Esophagus (tissue), 2 donors: ENCODE measurements around the gene ZNF526. TPM values are rescaled to one million over a fixed set of nuclear protein-coding genes. Genes with fewer than 3 reads are reported as not detected.
A peak's percentile ranks its signal among the peaks of the same experiment; 100 is the strongest.

ENCODE experiments used
- H3K27ac ChIP-seq, 2 donors: one replicate each; pipeline ENCODE4 v1.5.1; 2013; ENCODE audit warnings: low read depth in 2 of 2, mild to moderate bottlenecking in 2 of 2, inconsistent platforms in 1 of 2, low read length in 1 of 2, moderate library complexity in 1 of 2
- H3K27me3 ChIP-seq, 2 donors: one replicate each; pipeline ENCODE4 v1.6.1; 2013; ENCODE audit warnings: low read length in 2 of 2, control low read depth in 1 of 2, mild to moderate bottlenecking in 1 of 2; ENCODE audit not compliant: insufficient read depth in 2 of 2, control insufficient read depth in 1 of 2
- H3K36me3 ChIP-seq, 2 donors: one replicate each; pipeline ENCODE4 v1.6.1; 2013; ENCODE audit warnings: low read length in 1 of 2; ENCODE audit not compliant: control insufficient read depth in 2 of 2, insufficient read depth in 2 of 2
- H3K4me1 ChIP-seq, 2 donors: one replicate each; pipeline ENCODE4 v1.6.1; 2013; ENCODE audit warnings: low read length in 1 of 2; ENCODE audit not compliant: control insufficient read depth in 2 of 2, insufficient read depth in 2 of 2
- H3K4me3 ChIP-seq, 2 donors: one replicate each; pipeline ENCODE4 v1.5.1; 2013; ENCODE audit warnings: low read length in 2 of 2, mild to moderate bottlenecking in 2 of 2, low read depth in 1 of 2, moderate library complexity in 1 of 2
- H3K9me3 ChIP-seq, 2 donors: one replicate each; pipeline ENCODE4 v1.6.1; 2013; ENCODE audit warnings: mild to moderate bottlenecking in 2 of 2, low read depth in 1 of 2, low read length in 1 of 2, moderate library complexity in 1 of 2; ENCODE audit not compliant: control insufficient read depth in 2 of 2, insufficient read depth in 1 of 2
- WGBS, 2 donors: extraction: QIAGEN DNeasy Blood & Tissue Kit; methylation state at CpG; one replicate each; pipeline ENCODE4 v1.1.7; 2013; 5-methylcytosine and 5-hydroxymethylcytosine counted together
- polyA plus RNA-seq, 2 donors: library from polyadenylated mRNA; stranded (reverse); fragments of 200-250 nt; gene quantifications; one replicate each; pipeline ENCODE4 v1.2.3, GENCODE V29; 2013
- donor health status: healthy with polysubstance abuse.
- donor health status: Bipolar disorder and iron deficiency.

Gene ZNF526
- polyA plus RNA-seq, 2 donors: 2.3 to 3.6 TPM

DNA sequence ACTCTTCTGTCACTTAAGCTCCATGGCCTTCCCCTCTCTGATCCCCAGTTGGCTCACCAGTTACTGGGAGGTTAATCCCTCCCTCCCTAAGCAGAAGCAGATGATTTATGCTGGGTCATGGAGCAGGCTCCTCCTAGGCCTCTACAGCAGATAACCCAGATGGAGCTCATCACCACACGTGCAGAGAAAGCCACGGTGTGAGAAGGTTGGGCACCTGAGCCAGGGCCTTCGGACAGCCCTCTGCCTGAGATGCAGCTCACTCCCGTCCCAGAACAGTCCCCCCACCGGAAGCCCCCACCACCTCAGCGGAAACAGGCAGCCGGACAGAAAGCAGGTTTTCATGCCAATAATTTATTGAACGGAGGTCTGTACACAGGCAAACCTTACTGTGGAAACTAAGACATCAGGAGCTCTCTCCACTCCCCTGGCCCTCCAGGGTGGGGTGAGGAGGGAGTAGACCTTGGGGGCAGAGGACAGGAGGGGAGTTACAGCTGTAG, 9.8 kb downstream of the ZNF526 start:
- peaks cover 36 to 61% of the 10 kb centered on the region in 2 donors for H3K36me3 ChIP-seq
- no peak overlapping the region for H3K27ac ChIP-seq
- H3K27me3 ChIP-seq: no peaks in the 10 kb centered on the region
- no peaks in the 10 kb centered on the region for H3K9me3 ChIP-seq
- H3K4me3 ChIP-seq: no peak overlapping the region
- H3K4me1 ChIP-seq: peaks cover 0 to 4% of the 10 kb centered on the region in 2 donors
- WGBS, 2 donors: 49 to 53% methylated on average over 8 of the region's 8 CpGs

DNA sequence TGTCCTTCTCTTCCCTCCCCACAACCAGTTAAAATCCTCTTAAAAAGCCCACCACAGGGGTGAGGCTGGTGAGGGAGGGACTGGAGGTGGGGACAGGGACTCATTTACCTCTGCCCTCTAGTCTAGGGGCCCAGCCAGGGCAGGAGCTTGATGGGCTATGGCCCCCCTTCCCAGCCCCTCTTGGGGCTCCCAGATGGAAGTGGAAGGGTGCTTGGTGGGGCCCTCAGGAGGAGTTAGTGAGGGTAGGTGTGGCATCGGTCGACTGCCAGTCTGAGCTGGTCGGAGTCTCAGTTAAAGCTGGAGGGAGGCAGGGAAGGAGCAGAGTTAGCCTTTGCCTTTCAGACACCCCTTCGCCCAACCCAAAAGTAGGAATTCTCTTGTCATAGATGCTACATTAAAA, 10.5 kb downstream of the ZNF526 start:
- Histone ChIP-seq H3K27me3 (no peaks in the 10 kb centered on the region), H3K9me3 (no peaks in the 10 kb centered on the region), H3K36me3 (peaks cover 36 to 60% of the 10 kb centered on the region in 2 donors), H3K27ac (no peak overlapping the region), H3K4me3 (no peak overlapping the region), H3K4me1 (peaks cover 0 to 4% of the 10 kb centered on the region in 2 donors)
- 74 to 75% methylated on average over 4 of the region's 4 CpGs for WGBS, 2 donors

DNA sequence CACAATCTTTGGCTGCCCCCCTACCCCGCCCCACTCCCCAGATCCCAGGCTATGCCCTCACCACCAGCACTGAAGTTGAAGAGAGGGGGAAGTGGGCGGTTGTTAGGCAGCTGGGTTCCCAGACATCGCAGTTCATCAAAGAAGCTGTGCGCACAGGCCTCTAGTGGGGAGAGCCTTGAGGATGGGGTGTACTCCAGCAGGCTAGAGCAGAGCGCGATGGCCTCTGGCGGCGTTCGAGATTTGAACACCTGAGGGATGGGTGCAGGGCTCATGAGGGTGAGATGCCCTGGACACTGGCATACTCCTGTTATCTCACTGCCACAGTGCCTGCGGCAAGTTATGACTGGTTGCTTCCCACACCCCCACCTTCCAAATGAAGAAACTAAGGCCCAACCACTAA, 12.3 kb downstream of the ZNF526 start:
- H3K4me3 ChIP-seq: no peak overlapping the region
- H3K36me3 ChIP-seq: peaks cover 36 to 55% of the 10 kb centered on the region in 2 donors
- 89 to 92% methylated on average over 10 of the region's 10 CpGs for WGBS, 2 donors
- peaks cover 0 to 4% of the 10 kb centered on the region in 2 donors for H3K4me1 ChIP-seq
- no peaks in the 10 kb centered on the region for H3K27me3 ChIP-seq
- H3K27ac ChIP-seq: no peak overlapping the region
- no peaks in the 10 kb centered on the region for H3K9me3 ChIP-seq

DNA sequence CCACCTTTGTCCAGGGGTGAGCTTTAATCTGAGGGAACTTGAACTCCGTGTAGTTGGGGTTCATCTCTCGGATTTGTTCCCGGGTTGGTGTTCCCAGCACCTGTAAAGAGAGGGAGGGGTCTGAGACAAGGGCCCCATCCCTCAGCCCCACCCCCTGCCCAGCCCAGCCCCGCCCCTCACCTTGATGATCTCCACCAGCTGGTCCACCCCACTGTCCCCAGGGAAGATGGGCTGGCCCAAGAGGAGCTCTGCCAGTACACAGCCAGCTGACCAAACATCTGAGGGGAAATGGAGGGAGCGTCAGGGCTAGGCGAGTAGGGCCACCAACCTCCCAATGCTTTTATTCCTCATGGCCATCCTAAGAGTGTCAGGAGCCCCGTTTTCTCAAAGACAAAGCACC, 13.0 kb downstream of the ZNF526 start:
- peaks cover 36 to 55% of the 10 kb centered on the region in 2 donors for H3K36me3 ChIP-seq
- no peaks in the 10 kb centered on the region for H3K9me3 ChIP-seq
- H3K4me3 ChIP-seq: no peak overlapping the region
- peaks cover 0 to 4% of the 10 kb centered on the region in 2 donors for H3K4me1 ChIP-seq
- 63 to 74% methylated on average over 7 of the region's 7 CpGs for WGBS, 2 donors
- H3K27ac ChIP-seq: no peak overlapping the region
- H3K27me3 ChIP-seq: no peaks in the 10 kb centered on the region

DNA sequence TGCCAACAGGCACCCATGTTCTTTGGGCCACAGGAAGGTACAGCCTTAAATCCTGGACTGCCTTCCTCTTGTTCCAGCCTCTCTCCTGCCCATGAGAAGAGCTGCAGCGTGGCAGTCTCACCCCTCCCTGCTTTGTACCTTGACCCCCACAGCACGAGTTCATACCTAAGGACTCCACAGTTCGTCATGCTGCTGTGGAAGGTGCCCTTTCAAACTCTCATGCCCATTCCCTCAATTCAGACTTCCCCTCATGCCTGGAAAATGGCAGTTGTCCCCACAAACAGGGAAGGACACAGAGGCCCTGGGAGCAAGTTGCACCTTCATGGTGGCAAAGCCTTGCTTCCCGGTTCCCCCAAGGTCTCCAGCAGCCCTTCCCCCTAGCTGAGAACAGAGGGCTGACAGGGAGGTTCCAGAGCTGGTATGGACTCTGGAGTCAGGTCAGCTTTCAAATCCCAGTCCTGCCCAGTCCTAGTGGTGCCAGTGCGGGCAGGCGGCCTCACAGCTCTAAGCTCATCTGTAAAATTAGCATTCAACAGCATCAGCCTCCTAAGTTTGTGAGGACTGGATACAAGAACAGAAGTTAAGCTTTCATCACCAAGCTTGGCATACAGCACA, 13.7 kb downstream of the ZNF526 start:
- H3K27ac ChIP-seq: no peak overlapping the region
- H3K36me3 ChIP-seq: peaks cover 36 to 55% of the 10 kb centered on the region in 2 donors
- peaks cover 0 to 4% of the 10 kb centered on the region in 2 donors for H3K4me1 ChIP-seq
- WGBS, 2 donors: 80 to 89% methylated on average over 6 of the region's 6 CpGs
- no peaks in the 10 kb centered on the region for H3K9me3 ChIP-seq
- no peak overlapping the region for H3K4me3 ChIP-seq
- H3K27me3 ChIP-seq: no peaks in the 10 kb centered on the region

DNA sequence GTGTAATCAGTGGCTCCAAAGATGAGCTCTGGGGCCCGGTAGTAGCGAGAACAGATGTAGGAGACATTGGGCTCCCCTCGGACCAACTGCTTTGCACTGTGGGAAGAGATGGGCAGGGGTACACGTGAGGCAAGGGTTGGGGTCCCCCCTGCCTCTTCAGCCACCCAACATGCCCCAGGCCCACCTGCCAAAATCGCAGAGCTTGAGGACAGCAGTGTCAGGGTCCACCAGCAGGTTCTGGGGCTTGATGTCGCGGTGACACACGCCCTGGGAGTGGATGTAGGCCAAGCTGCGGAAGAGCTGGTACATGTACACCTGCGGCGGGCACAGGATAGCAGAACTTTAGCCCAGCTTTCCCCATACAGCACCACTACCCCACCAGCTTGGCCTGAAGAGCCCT, 14.3 kb downstream of the ZNF526 start:
- Histone ChIP-seq H3K4me1 (peaks cover 0 to 4% of the 10 kb centered on the region in 2 donors), H3K36me3 (peaks cover 36 to 50% of the 10 kb centered on the region in 2 donors), H3K27me3 (no peaks in the 10 kb centered on the region), H3K27ac (no peak overlapping the region), H3K4me3 (no peak overlapping the region), H3K9me3 (no peaks in the 10 kb centered on the region)
- 94% methylated on average over 11 of the region's 11 CpGs for WGBS, 2 donors

DNA sequence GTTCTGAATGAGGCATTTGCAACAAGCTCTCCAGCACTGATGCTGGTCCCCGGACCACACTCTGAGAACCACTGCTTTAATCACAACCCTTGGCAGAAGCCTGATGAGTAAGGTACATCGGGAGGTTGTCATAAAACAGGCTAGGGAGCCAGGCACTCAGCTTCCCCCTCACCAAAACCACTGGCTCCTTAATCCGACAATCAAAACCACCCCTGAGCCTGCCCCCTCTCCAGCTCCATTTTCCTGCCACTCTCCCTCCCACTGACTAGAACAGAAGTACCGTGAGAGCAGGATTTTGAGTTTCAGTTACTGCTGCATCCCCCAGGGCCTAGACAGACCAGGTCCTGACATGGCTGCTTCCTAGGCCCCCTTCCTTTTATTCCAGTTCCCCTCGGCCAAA, 15.1 kb downstream of the ZNF526 start:
- no peak overlapping the region for H3K4me3 ChIP-seq
- peaks cover 31 to 45% of the 10 kb centered on the region in 2 donors for H3K36me3 ChIP-seq
- no peaks in the 10 kb centered on the region for H3K27me3 ChIP-seq
- H3K4me1 ChIP-seq: peaks cover 3 to 4% of the 10 kb centered on the region in 2 donors
- no peaks in the 10 kb centered on the region for H3K9me3 ChIP-seq
- 85 to 94% methylated on average over 5 of the region's 5 CpGs for WGBS, 2 donors
- H3K27ac ChIP-seq: no peak overlapping the region

DNA sequence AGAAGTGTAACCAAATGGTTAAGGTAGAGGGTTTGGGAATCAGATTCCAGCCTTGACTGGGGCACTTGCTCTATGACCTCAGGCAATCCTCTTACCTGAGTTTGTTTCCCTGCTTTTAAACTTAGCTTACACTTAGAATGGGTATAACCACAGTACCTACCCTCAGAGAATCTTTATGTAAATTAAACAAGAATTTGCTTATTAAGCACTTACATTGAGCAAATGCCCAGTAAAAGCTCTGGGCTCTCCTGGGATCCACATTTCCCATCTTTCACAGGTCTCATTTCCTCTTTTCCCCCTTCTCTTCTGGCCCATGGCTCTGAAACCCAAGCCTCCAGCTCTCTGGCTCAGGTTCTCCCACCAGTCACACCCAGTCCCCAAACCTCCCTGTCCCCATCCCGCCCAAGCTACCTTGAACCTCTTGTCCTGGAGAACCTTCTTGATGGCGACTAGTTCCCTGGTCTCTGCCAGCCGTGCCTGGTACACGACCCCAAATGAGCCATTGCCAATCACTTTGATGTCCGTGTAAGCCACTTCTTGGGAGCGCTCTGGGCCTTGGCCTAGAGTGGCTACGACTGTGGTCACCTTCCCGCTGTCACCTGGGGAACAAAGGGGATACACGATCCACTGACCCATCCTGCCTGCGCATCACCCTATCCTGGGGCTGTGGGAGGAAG, 19.6 kb downstream of the ZNF526 start:
- 85 to 86% methylated on average over 10 of the region's 10 CpGs for WGBS, 2 donors
- Histone ChIP-seq H3K4me3 (no peak overlapping the region), H3K4me1 (peaks cover 0 to 3% of the 10 kb centered on the region in 2 donors), H3K9me3 (no peaks in the 10 kb centered on the region), H3K27me3 (no peaks in the 10 kb centered on the region), H3K36me3 (peaks cover 11 to 20% of the 10 kb centered on the region in 2 donors), H3K27ac (no peak overlapping the region)

DNA sequence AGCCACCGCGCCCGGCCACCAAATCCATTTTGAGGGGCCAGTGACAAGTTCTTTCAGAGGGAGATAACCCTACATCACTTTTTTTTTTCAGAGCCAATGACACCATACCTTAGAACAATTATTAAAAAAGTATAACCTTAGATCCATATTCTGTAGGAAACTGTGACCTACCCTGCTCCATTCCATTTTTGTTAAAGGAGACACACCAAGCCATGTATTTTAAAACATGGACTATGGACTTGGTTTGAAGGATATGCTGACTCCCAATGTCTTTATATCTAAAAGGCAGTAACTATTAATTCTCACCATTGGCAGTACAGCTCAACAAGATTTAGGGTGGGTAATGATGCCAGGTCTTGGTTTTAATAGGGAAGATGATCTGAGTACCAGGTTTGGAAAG, 21.2 kb downstream of the ZNF526 start:
- peaks cover 7% of the 10 kb centered on the region in 2 donors for H3K36me3 ChIP-seq
- H3K9me3 ChIP-seq: no peaks in the 10 kb centered on the region
- H3K27ac ChIP-seq: no peak overlapping the region
- peak overlapping the region in 1 of 2 donors; percentile 96 for H3K4me3 ChIP-seq
- H3K27me3 ChIP-seq: no peaks in the 10 kb centered on the region
- peaks cover 0 to 5% of the 10 kb centered on the region in 2 donors for H3K4me1 ChIP-seq
- WGBS, 2 donors: 97 to 98% methylated on average over 3 of the region's 3 CpGs
